Endothelial cell of umbilical vein (primary cell): Measurements from ENCODE around the gene DERA. TPM values are rescaled to one million over a fixed set of nuclear protein-coding genes. Genes with fewer than 3 reads are reported as not detected.

ENCODE experiments used
- BruUV-seq: library from RNA; stranded (reverse); fragments of 400-500 nt; replicated peaks from 2 replicates; lab custom pipeline; 2021; lab: Mats Ljungman, UMichigan
- CTCF ChIA-PET: fragments of 300-600, 350-600 bp; sonication (Branson Sonifier 250); formaldehyde crosslinking; loops from one replicate; lab custom pipeline; 2021; ENCODE audit warnings: antibody characterized with exemption, inconsistent platforms; lab: Charles Lee
- POLR2A ChIA-PET: fragments of 300-600, 350-600 bp; sonication (Branson Sonifier 250); formaldehyde crosslinking; loops from one replicate; lab custom pipeline; 2021; ENCODE audit warnings: antibody characterized with exemption, inconsistent platforms; lab: Charles Lee
- DNase-seq: peaks from one replicate; pipeline ENCODE4 v3.0.0-alpha.2; 2011; ENCODE audit warnings: low read depth, low spot score
- FAIRE-seq: peaks from 2 replicates; lab custom pipeline; 2011; peaks lifted over from hg19 to GRCh38; lab: Jason Lieb, UNC
- H2AFZ ChIP-seq: 2 replicates; pipeline ENCODE4 v1.6.0; 2012; ENCODE audit warnings: low read depth, low read length, control low read depth, inconsistent platforms
- H3K27ac ChIP-seq: 2 replicates; pipeline ENCODE4 v1.5.1; 2011; ENCODE audit warnings: low read depth, mild to moderate bottlenecking, control low read depth, low read length, moderate library complexity; ENCODE audit not compliant: insufficient read depth
- H3K27me3 ChIP-seq, 2 experiments: 2 replicates each; pipeline versions ENCODE4 v1.6.0 to v1.6.1; 2011; ENCODE audit warnings: low read length in 2 of 2, mixed read lengths in 1 of 2; ENCODE audit not compliant: control insufficient read depth in 2 of 2, insufficient read depth in 2 of 2
- H3K36me3 ChIP-seq, 2 experiments: 2 replicates in 1 of 2; 3 replicates in 1 of 2; pipeline ENCODE4 v1.5.1; 2011; ENCODE audit warnings: low read length in 2 of 2, mild to moderate bottlenecking in 1 of 2, moderate library complexity in 1 of 2; ENCODE audit not compliant: control insufficient read depth in 2 of 2, insufficient read depth in 2 of 2; ENCODE audit errors: extremely low read depth in 1 of 2
- H3K4me1 ChIP-seq: 3 replicates; pipeline ENCODE4 v1.5.1; 2011; ENCODE audit warnings: mild to moderate bottlenecking, low read length; ENCODE audit not compliant: control insufficient read depth, insufficient read depth; ENCODE audit errors: extremely low read depth
- H3K4me2 ChIP-seq: 2 replicates; pipeline ENCODE4 v1.6.1; 2011; ENCODE audit warnings: low read length, control low read depth, mixed read lengths; ENCODE audit not compliant: insufficient read depth
- H3K4me3 ChIP-seq, 3 experiments: fragments of 200-600 bp in 1 of 3; sonication (generic), shearing (Covaris generic) in 1 of 3; replicated peaks in 1 of 3; 2 replicates each; pipeline ENCODE4 v1.5.1; 2011 to 2016; ENCODE audit warnings: control low read depth in 3 of 3, low read length in 3 of 3, mild to moderate bottlenecking in 2 of 3, inconsistent platforms in 1 of 3, low read depth in 1 of 3, moderate library complexity in 1 of 3; ENCODE audit not compliant: insufficient read depth in 1 of 3
- H3K79me2 ChIP-seq: 2 replicates; pipeline ENCODE4 v1.6.0; 2012; ENCODE audit warnings: low read length, inconsistent platforms; ENCODE audit not compliant: control insufficient read depth, insufficient read depth
- H3K9ac ChIP-seq: replicated peaks from 2 replicates; pipeline ENCODE3; 2011; ENCODE audit warnings: low read length, control low read depth; ENCODE audit not compliant: insufficient read depth; ENCODE audit errors: extremely low read depth
- H3K9me1 ChIP-seq: replicated peaks from 3 replicates; pipeline ENCODE4 v1.6.0; 2011; ENCODE audit warnings: mild to moderate bottlenecking, low read length; ENCODE audit not compliant: control insufficient read depth, insufficient read depth; ENCODE audit errors: extremely low read depth
- H3K9me3 ChIP-seq: replicated peaks from 2 replicates; pipeline ENCODE4 v1.5.1; 2012; ENCODE audit warnings: low read length, inconsistent platforms; ENCODE audit not compliant: control insufficient read depth, insufficient read depth
- H4K20me1 ChIP-seq: replicated peaks from 2 replicates; pipeline ENCODE3; 2011; ENCODE audit warnings: mild to moderate bottlenecking, low read length; ENCODE audit not compliant: control insufficient read depth, insufficient read depth; ENCODE audit errors: extremely low read depth
- EZH2 ChIP-seq: IDR thresholded peaks from 2 replicates; pipeline ENCODE4 v1.6.1; 2012; ENCODE audit warnings: borderline replicate concordance, low read depth, mild to moderate bottlenecking, moderate library complexity, low read length, inconsistent platforms; ENCODE audit not compliant: severe bottlenecking
- FOS ChIP-seq: IDR thresholded peaks from 2 replicates; pipeline ENCODE4 v1.6.1; 2011; ENCODE audit warnings: mild to moderate bottlenecking, low read length, moderate library complexity, borderline replicate concordance; ENCODE audit not compliant: insufficient read depth
- GATA2 ChIP-seq: IDR thresholded peaks from 2 replicates; pipeline ENCODE4 v1.7.0; 2011; ENCODE audit warnings: low read depth, mild to moderate bottlenecking, moderate library complexity, mixed read lengths, low read length; ENCODE audit not compliant: insufficient read length, insufficient read depth
- JUN ChIP-seq: IDR thresholded peaks from 2 replicates; pipeline ENCODE4 v1.6.1; 2011; ENCODE audit warnings: borderline replicate concordance, low read depth; ENCODE audit not compliant: insufficient read length, insufficient read depth
- MYC ChIP-seq: IDR thresholded peaks from one replicate; pipeline ENCODE4 v1.6.1; 2011; ENCODE audit warnings: mild to moderate bottlenecking, low read depth, low read length
- POLR2A ChIP-seq: IDR thresholded peaks from 2 replicates; pipeline ENCODE4 v1.6.1; 2012; ENCODE audit warnings: low read depth, mild to moderate bottlenecking, control low read depth, low read length
- POLR2AphosphoS5 ChIP-seq: IDR thresholded peaks from 2 replicates; pipeline ENCODE4 v1.6.1; 2012; ENCODE audit warnings: low read depth, mild to moderate bottlenecking, control low read depth, low read length, moderate library complexity; ENCODE audit not compliant: insufficient read depth
- dilution Hi-C: fragments of 300-500 bp; cut with MboI; formaldehyde crosslinking; loops from one replicate; pipeline ENCODE4 v1.15.0; 2019; ENCODE audit warnings: low sequenced_read_pairs; ENCODE audit not compliant: extremely low pct_ligation_motif_present
- intact Hi-C: fragments of 100-400 bp; cut with micrococcal nuclease; formaldehyde crosslinking; loops from one replicate; pipeline ENCODE4 v1.10.0; 2022
- polyA plus RNA-seq, 4 experiments: library from polyadenylated mRNA; depleted of rRNA in 3 of 4; stranded (reverse) in 3 of 4; unstranded in 1 of 4; fragments of >200 nt; gene quantifications; 2 replicates each; pipeline versions ENCODE4 v1.2.1 to v1.2.3, GENCODE V29; 2011 to 2012; ENCODE audit warnings: missing spikeins in 1 of 4
- total RNA-seq: library from RNA; stranded (reverse); gene quantifications from 2 replicates; pipeline ENCODE4 v1.2.3, GENCODE V29; 2021
- TF ChIP-seq, protein P1 (sequence below), 2 donors: IDR thresholded peaks; 1 replicate in 1 of 2; 2 replicates in 1 of 2; pipeline ENCODE4 v1.5.1; 2011; ENCODE audit warnings: low read length in 2 of 2, mild to moderate bottlenecking in 2 of 2, moderate library complexity in 2 of 2, control low read depth in 1 of 2, inconsistent platforms in 1 of 2, low read depth in 1 of 2; ENCODE audit not compliant: insufficient read depth in 1 of 2; ENCODE audit errors: extremely low read depth in 1 of 2
- TF ChIP-seq, protein P2 (sequence below): IDR thresholded peaks from 2 replicates; pipeline ENCODE4 v1.6.1; 2011; ENCODE audit not compliant: insufficient read depth, insufficient read length

Gene DERA
- total and polyA plus RNA-seq, 2 donors (not counting 3 experiments of a cell fraction or from before 2014, with no cell fraction given): 19.8 to 41.5 TPM

DNA sequence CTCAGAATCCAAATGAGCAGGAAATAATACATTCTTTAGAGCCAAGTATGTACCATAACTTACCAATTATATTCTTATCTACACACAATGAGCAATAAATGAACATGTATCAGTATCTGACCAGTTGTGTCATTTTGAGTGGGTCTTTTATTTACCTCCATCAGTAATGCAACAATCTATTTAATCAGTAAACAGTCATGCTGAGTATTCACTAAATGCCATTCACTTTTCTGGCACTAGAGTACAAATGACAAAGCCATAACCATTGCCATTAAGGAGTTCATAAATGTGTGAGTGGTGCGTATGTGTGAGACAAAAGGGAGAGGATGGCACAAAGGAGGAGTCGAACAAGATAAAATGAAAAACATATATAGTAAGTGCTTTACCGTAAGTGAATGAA is 30.4 kb upstream of the DERA start:
- dilution Hi-C loops: no loop called here
- H3K27ac ChIP-seq: no peak overlapping the region
- TF ChIP-seq POLR2AphosphoS5 (no peak), FOS (no peak), MYC (no peak), JUN (no peak), GATA2 (no peak), EZH2 (no peak), POLR2A (no peak)
- TF ChIP-seq, protein P1, sequence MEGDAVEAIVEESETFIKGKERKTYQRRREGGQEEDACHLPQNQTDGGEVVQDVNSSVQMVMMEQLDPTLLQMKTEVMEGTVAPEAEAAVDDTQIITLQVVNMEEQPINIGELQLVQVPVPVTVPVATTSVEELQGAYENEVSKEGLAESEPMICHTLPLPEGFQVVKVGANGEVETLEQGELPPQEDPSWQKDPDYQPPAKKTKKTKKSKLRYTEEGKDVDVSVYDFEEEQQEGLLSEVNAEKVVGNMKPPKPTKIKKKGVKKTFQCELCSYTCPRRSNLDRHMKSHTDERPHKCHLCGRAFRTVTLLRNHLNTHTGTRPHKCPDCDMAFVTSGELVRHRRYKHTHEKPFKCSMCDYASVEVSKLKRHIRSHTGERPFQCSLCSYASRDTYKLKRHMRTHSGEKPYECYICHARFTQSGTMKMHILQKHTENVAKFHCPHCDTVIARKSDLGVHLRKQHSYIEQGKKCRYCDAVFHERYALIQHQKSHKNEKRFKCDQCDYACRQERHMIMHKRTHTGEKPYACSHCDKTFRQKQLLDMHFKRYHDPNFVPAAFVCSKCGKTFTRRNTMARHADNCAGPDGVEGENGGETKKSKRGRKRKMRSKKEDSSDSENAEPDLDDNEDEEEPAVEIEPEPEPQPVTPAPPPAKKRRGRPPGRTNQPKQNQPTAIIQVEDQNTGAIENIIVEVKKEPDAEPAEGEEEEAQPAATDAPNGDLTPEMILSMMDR (IDR thresholded peaks at IDR 0.05; ENCODE audit: extremely low read depth in 1 of 2, insufficient read depth in 1 of 2, low read depth in 1 of 2, low read length in 2 of 2): no peak
- TF ChIP-seq, protein P2, sequence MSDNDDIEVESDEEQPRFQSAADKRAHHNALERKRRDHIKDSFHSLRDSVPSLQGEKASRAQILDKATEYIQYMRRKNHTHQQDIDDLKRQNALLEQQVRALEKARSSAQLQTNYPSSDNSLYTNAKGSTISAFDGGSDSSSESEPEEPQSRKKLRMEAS: no peak
- no peaks in the 10 kb centered on the region for H3K27me3 ChIP-seq
- H3K9me1 ChIP-seq: no peaks in the 10 kb centered on the region
- peaks cover 3% of the 10 kb centered on the region for H4K20me1 ChIP-seq
- no peaks in the 10 kb centered on the region for H3K36me3 ChIP-seq
- H3K9me3 ChIP-seq: no peaks in the 10 kb centered on the region
- no peak overlapping the region for H2AFZ ChIP-seq
- peaks cover 16% of the 10 kb centered on the region for H3K4me1 ChIP-seq
- no peak overlapping the region for H3K9ac ChIP-seq
- CTCF ChIA-PET: no interaction called here
- no peak overlapping the region for H3K4me2 ChIP-seq
- H3K79me2 ChIP-seq: peaks cover 35% of the 10 kb centered on the region
- H3K4me3 ChIP-seq: no peak overlapping the region
- intact Hi-C loops: loop anchor here (2.0 to 10.0 kb wide), 4 partner anchors 92 to 1108 kb away; partner anchors contain the start of genes EPS8 and MGST1
- no TSS peak for BruUV-seq
- POLR2A ChIA-PET: no interaction called here
- no peak for DNase-seq
- FAIRE-seq: no peak
